Measurements from ENCODE around the gene CCZ1. TPM values are rescaled to one million over a fixed set of nuclear protein-coding genes. Genes with fewer than 3 reads are reported as not detected.
"Not testable (repeated sequence)": the region's sequence is repeated elsewhere in the genome, so short reads cannot be mapped to it uniquely, and the experiment has no call there.

CCZ1 gene
- total and polyA plus RNA-seq, 4 donors, result 21.2 to 33.0 (median 25.5) TPM

GRCh38 chr7:5872326-5872725, 26.2 kb upstream of the CCZ1 start:
- H3K36me3 ChIP-seq (ENCODE audit: control insufficient read depth in 4 of 4, insufficient read depth in 3 of 4, low read depth in 1 of 4, low read length in 3 of 4), result no peaks in the 10 kb centered on the region
- 60% methylated on average over 7 of the region's 7 CpGs for WGBS
- no peaks in the 10 kb centered on the region for H3K4me1 ChIP-seq (ENCODE audit: control insufficient read depth in 4 of 4, insufficient read depth in 4 of 4, low read length in 3 of 4)
- DNase-seq (ENCODE audit: low spot score), result no peak
- H3K9ac ChIP-seq (ENCODE audit: low read depth in 1 of 2, low read length in 2 of 2), result no peak overlapping the region
- no peaks in the 10 kb centered on the region for H3K27me3 ChIP-seq (ENCODE audit: control insufficient read depth in 4 of 4, insufficient read depth in 4 of 4, low read length in 3 of 4)
- no peak overlapping the region for H3K4me3 ChIP-seq (ENCODE audit: low read depth in 1 of 3, low read length in 3 of 3)
- no peak overlapping the region for H3K27ac ChIP-seq (ENCODE audit: low read depth in 1 of 2, low read length in 2 of 2)
- TF ChIP-seq JUND (IDR thresholded peaks at IDR 0.05) (no peak), NR2F2 (IDR thresholded peaks at IDR 0.05) (no peak), ATF3 (IDR thresholded peaks at IDR 0.05) (no peak), RXRA (IDR thresholded peaks at IDR 0.05) (no peak), EGR1 (IDR thresholded peaks at IDR 0.05; ENCODE audit: low read depth in 2 of 2) (no peak), FOXA2 (IDR thresholded peaks at IDR 0.05) (no peak)
- TF ChIP-seq, protein P1, sequence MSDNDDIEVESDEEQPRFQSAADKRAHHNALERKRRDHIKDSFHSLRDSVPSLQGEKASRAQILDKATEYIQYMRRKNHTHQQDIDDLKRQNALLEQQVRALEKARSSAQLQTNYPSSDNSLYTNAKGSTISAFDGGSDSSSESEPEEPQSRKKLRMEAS (IDR thresholded peaks at IDR 0.05), result no peak
- H3K9me3 ChIP-seq (ENCODE audit: control insufficient read depth in 4 of 4, low read length in 3 of 4), result peaks cover 0 to 1% (median 0%) of the 10 kb centered on the region in 4 donors

DNA sequence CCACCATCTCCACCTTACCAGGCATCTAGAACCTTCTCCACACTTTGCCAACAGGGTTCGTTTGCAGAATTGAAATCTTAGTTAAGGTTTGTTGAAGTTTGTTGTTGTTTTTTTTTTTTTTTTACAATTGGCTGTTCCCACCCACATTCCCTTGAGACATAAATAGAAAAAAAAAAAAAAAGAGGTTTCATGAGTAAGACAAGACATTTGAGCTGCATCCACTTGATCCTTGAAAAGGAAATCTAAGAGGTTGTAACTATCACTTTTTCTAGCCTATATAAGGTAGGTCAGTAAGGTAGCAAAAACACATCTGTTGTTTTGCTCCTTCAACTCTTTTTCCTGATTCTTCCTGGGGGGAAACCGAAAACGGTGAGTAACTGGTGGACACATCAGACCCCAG, 18.9 kb upstream of the CCZ1 start:
- H3K36me3 ChIP-seq (ENCODE audit: control insufficient read depth in 4 of 4, insufficient read depth in 3 of 4, low read depth in 1 of 4, low read length in 3 of 4); H3K27me3 ChIP-seq (ENCODE audit: control insufficient read depth in 4 of 4, insufficient read depth in 4 of 4, low read length in 3 of 4); H3K4me1 ChIP-seq (ENCODE audit: control insufficient read depth in 4 of 4, insufficient read depth in 4 of 4, low read length in 3 of 4); DNase-seq (ENCODE audit: low spot score); H3K9me3 ChIP-seq (ENCODE audit: control insufficient read depth in 4 of 4, low read length in 3 of 4); H3K4me3 ChIP-seq (ENCODE audit: low read depth in 1 of 3, low read length in 3 of 3); H3K9ac ChIP-seq (ENCODE audit: low read depth in 1 of 2, low read length in 2 of 2); H3K27ac ChIP-seq (ENCODE audit: low read depth in 1 of 2, low read length in 2 of 2): not testable (repeated sequence)
- WGBS, result 61% methylated on average over 3 of the region's 3 CpGs

DNA sequence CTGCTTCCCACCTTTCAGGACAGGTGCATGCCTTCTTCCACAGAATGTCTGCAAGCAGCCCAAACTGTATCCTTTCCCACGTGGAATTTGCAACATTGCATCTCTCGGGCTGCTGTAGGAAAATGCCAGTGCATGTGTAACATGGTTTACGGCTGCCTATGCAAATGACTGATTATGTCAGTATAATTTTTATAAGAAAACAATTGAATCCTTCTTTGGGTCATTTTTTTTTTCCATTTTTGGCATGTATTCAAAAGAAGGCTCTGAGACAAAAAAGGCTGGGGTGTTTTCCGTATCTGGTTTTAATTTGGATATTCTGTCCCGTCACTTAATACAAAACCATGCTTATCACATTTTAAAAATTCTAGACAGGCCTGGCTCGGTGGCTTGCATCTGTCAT, 18.4 kb upstream of the CCZ1 start:
- not testable (repeated sequence) for H3K27ac ChIP-seq (ENCODE audit: low read depth in 1 of 2, low read length in 2 of 2); H3K27me3 ChIP-seq (ENCODE audit: control insufficient read depth in 4 of 4, insufficient read depth in 4 of 4, low read length in 3 of 4); H3K4me1 ChIP-seq (ENCODE audit: control insufficient read depth in 4 of 4, insufficient read depth in 4 of 4, low read length in 3 of 4); H3K9ac ChIP-seq (ENCODE audit: low read depth in 1 of 2, low read length in 2 of 2); H3K36me3 ChIP-seq (ENCODE audit: control insufficient read depth in 4 of 4, insufficient read depth in 3 of 4, low read depth in 1 of 4, low read length in 3 of 4); H3K9me3 ChIP-seq (ENCODE audit: control insufficient read depth in 4 of 4, low read length in 3 of 4); DNase-seq (ENCODE audit: low spot score); H3K4me3 ChIP-seq (ENCODE audit: low read depth in 1 of 3, low read length in 3 of 3)
- 82% methylated on average over 6 of the region's 6 CpGs for WGBS

GRCh38 chr7:5884431-5884830, 14.1 kb upstream of the CCZ1 start:
- not testable (repeated sequence) for DNase-seq (ENCODE audit: low spot score); H3K4me1 ChIP-seq (ENCODE audit: control insufficient read depth in 4 of 4, insufficient read depth in 4 of 4, low read length in 3 of 4); H3K9me3 ChIP-seq (ENCODE audit: control insufficient read depth in 4 of 4, low read length in 3 of 4); H3K9ac ChIP-seq (ENCODE audit: low read depth in 1 of 2, low read length in 2 of 2); H3K4me3 ChIP-seq (ENCODE audit: low read depth in 1 of 3, low read length in 3 of 3); H3K27me3 ChIP-seq (ENCODE audit: control insufficient read depth in 4 of 4, insufficient read depth in 4 of 4, low read length in 3 of 4); H3K27ac ChIP-seq (ENCODE audit: low read depth in 1 of 2, low read length in 2 of 2); H3K36me3 ChIP-seq (ENCODE audit: control insufficient read depth in 4 of 4, insufficient read depth in 3 of 4, low read depth in 1 of 4, low read length in 3 of 4)
- 96% methylated on average over 5 of the region's 5 CpGs for WGBS

DNA sequence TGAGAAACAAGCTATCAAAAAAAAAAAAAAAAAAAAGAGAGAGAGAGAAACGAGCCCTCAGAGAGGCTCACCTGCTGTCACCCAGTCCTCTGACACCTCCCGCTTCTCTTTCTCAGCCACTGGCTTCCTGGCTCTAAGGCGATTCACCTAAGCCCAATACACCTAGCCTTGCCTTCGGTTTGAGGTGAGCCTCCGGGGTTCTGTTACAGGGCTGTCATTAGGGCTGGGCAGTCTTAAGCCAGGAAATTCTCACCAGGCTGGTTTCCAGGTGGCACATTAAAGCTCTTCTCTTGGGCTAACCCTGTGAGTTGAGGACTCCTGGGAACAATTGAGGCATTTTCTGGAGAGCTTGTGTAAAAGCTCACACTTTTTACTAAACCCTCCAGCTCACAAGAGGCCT, 10.5 kb upstream of the CCZ1 start:
- WGBS, result 90% methylated on average over 5 of the region's 5 CpGs
- not testable (repeated sequence) for DNase-seq (ENCODE audit: low spot score)

DNA sequence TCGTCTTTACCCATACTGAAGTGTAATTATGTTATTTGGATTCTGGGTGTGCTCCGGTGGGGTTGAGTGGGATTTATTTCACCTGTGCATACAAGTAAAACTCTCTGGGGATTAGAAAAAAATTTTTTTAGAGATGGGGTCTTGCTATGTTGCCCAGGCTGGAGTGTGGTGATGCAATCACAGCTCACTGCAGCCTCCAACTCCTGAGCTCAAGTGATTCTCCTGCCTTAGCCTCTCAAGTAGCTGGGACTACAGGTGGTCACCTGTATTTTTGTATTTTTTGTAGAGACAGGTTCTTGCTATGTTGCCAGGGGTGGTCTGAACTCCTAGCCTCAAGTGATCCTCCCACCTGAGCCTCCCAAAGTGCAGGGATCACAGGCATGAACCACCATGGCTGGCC, 8.3 kb upstream of the CCZ1 start:
- H3K4me3 ChIP-seq (ENCODE audit: low read depth in 1 of 3, low read length in 3 of 3); H3K9ac ChIP-seq (ENCODE audit: low read depth in 1 of 2, low read length in 2 of 2); H3K4me1 ChIP-seq (ENCODE audit: control insufficient read depth in 4 of 4, insufficient read depth in 4 of 4, low read length in 3 of 4); H3K36me3 ChIP-seq (ENCODE audit: control insufficient read depth in 4 of 4, insufficient read depth in 3 of 4, low read depth in 1 of 4, low read length in 3 of 4); H3K27me3 ChIP-seq (ENCODE audit: control insufficient read depth in 4 of 4, insufficient read depth in 4 of 4, low read length in 3 of 4); DNase-seq (ENCODE audit: low spot score); H3K9me3 ChIP-seq (ENCODE audit: control insufficient read depth in 4 of 4, low read length in 3 of 4); H3K27ac ChIP-seq (ENCODE audit: low read depth in 1 of 2, low read length in 2 of 2): not testable (repeated sequence)
- WGBS, result 89% methylated on average over 2 of the region's 2 CpGs

More for the DNA sequence above, 10.5 kb upstream of the CCZ1 start:
- not testable (repeated sequence) for H3K9me3 ChIP-seq (ENCODE audit: control insufficient read depth in 4 of 4, low read length in 3 of 4); H3K27me3 ChIP-seq (ENCODE audit: control insufficient read depth in 4 of 4, insufficient read depth in 4 of 4, low read length in 3 of 4); H3K36me3 ChIP-seq (ENCODE audit: control insufficient read depth in 4 of 4, insufficient read depth in 3 of 4, low read depth in 1 of 4, low read length in 3 of 4); H3K27ac ChIP-seq (ENCODE audit: low read depth in 1 of 2, low read length in 2 of 2); H3K4me3 ChIP-seq (ENCODE audit: low read depth in 1 of 3, low read length in 3 of 3); H3K9ac ChIP-seq (ENCODE audit: low read depth in 1 of 2, low read length in 2 of 2); H3K4me1 ChIP-seq (ENCODE audit: control insufficient read depth in 4 of 4, insufficient read depth in 4 of 4, low read length in 3 of 4)
